ENCODE data around the gene TPP1. TPM values are rescaled to one million over a fixed set of nuclear protein-coding genes. Genes with fewer than 3 reads are reported as not detected.

TPP1 gene
- total and polyA plus RNA-seq, 2 experiments from 2014 or later, result 68.4 to 185 TPM

- H3K4me2 ChIP-seq, result no peak overlapping the region
- H4K20me1 ChIP-seq (ENCODE audit: insufficient read depth, poor library complexity, severe bottlenecking), result no peaks in the 10 kb centered on the region
- H3K9me2 ChIP-seq (replicated peaks; ENCODE audit: insufficient read depth), result no peaks in the 10 kb centered on the region
- WGBS (ENCODE audit: low lambda C conversion rate, missing lambda C conversion rate), result 0% methylated on average over 1 of the region's 1 CpG
- no peak overlapping the region for H2AFZ ChIP-seq
- no peak overlapping the region for H3K27ac ChIP-seq
- H3K9me3 ChIP-seq (ENCODE audit: low read depth), result no peaks in the 10 kb centered on the region
- TF ChIP-seq EZH2 (IDR thresholded peaks at IDR 0.05; ENCODE audit: borderline replicate concordance) (no peak), EZH2phosphoT487 (IDR thresholded peaks at IDR 0.05; ENCODE audit: low read depth, severe bottlenecking, unreplicated experiment) (no peak)
- no peaks in the 10 kb centered on the region for H3K36me3 ChIP-seq (replicated peaks; ENCODE audit: insufficient read depth, low read depth)
- H3K79me2 ChIP-seq, result no peaks in the 10 kb centered on the region
- no peak overlapping the region for H3K4me3 ChIP-seq
- no peak for DNase-seq (ENCODE audit: low spot score)
- H3K4me1 ChIP-seq (ENCODE audit: insufficient read depth), result no peaks in the 10 kb centered on the region
- peaks cover 2% of the 10 kb centered on the region for H3K27me3 ChIP-seq
These were observed 45.3 kb upstream of the TPP1 start for GRCh38 chr11:6664551-6664950.

- DNase-seq (ENCODE audit: low spot score), result no peak
- Histone ChIP-seq H3K36me3 (replicated peaks; ENCODE audit: insufficient read depth, low read depth) (no peaks in the 10 kb centered on the region), H3K4me1 (ENCODE audit: insufficient read depth) (no peaks in the 10 kb centered on the region), H3K4me2 (no peak overlapping the region), H3K27ac (no peak overlapping the region), H3K79me2 (no peaks in the 10 kb centered on the region), H4K20me1 (ENCODE audit: insufficient read depth, poor library complexity, severe bottlenecking) (no peaks in the 10 kb centered on the region), H3K9me3 (ENCODE audit: low read depth) (no peaks in the 10 kb centered on the region), H2AFZ (no peak overlapping the region), H3K4me3 (no peak overlapping the region), H3K9me2 (replicated peaks; ENCODE audit: insufficient read depth) (no peaks in the 10 kb centered on the region), H3K27me3 (peaks cover 4% of the 10 kb centered on the region)
- WGBS (ENCODE audit: low lambda C conversion rate, missing lambda C conversion rate), result 60% methylated on average over 3 of the region's 3 CpGs
- no peak for TF ChIP-seq EZH2phosphoT487 (IDR thresholded peaks at IDR 0.05; ENCODE audit: low read depth, severe bottlenecking, unreplicated experiment)
These were observed 44.7 kb upstream of the TPP1 start for GRCh38 chr11:6663794-6664469.

GRCh38 chr11:6660712-6661111, 41.5 kb upstream of the TPP1 start:
- H3K9me2 ChIP-seq (replicated peaks; ENCODE audit: insufficient read depth), result no peaks in the 10 kb centered on the region
- TF ChIP-seq CTCF (IDR thresholded peaks at IDR 0.05; ENCODE audit: poor library complexity), result no peak
- no peak for TF ChIP-seq EZH2phosphoT487 (IDR thresholded peaks at IDR 0.05; ENCODE audit: low read depth, severe bottlenecking, unreplicated experiment)
- no peak for TF ChIP-seq EZH2 (IDR thresholded peaks at IDR 0.05; ENCODE audit: borderline replicate concordance)

GRCh38 chr11:6658647-6659046, 39.4 kb upstream of the TPP1 start:
- no peaks in the 10 kb centered on the region for H3K9me3 ChIP-seq (ENCODE audit: low read depth)

More at GRCh38 chr11:6660712-6661111, 41.5 kb upstream of the TPP1 start:
- Histone ChIP-seq H3K4me3 (no peak overlapping the region), H4K20me1 (ENCODE audit: insufficient read depth, poor library complexity, severe bottlenecking) (no peaks in the 10 kb centered on the region), H3K36me3 (replicated peaks; ENCODE audit: insufficient read depth, low read depth) (no peaks in the 10 kb centered on the region), H3K27me3 (peaks cover 23% of the 10 kb centered on the region), H3K27ac (no peak overlapping the region), H3K79me2 (peaks cover 14% of the 10 kb centered on the region), H2AFZ (no peak overlapping the region), H3K4me1 (ENCODE audit: insufficient read depth) (peaks cover 5% of the 10 kb centered on the region), H3K4me2 (no peak overlapping the region), H3K9me3 (ENCODE audit: low read depth) (no peaks in the 10 kb centered on the region)
- WGBS (ENCODE audit: low lambda C conversion rate, missing lambda C conversion rate), result 88% methylated on average over 3 of the region's 3 CpGs
- DNase-seq (ENCODE audit: low spot score), result no peak

More at GRCh38 chr11:6658647-6659046, 39.4 kb upstream of the TPP1 start:
- no peak overlapping the region for H3K27ac ChIP-seq
- peaks cover 5% of the 10 kb centered on the region for H3K4me1 ChIP-seq (ENCODE audit: insufficient read depth)
- TF ChIP-seq CTCF (IDR thresholded peaks at IDR 0.05; ENCODE audit: poor library complexity), result no peak
- H3K27me3 ChIP-seq, result peaks cover 23% of the 10 kb centered on the region
- H3K4me3 ChIP-seq, result no peak overlapping the region
- no peaks in the 10 kb centered on the region for H3K9me2 ChIP-seq (replicated peaks; ENCODE audit: insufficient read depth)
- H3K4me2 ChIP-seq, result no peak overlapping the region
- DNase-seq (ENCODE audit: low spot score), result no peak
- no peaks in the 10 kb centered on the region for H3K36me3 ChIP-seq (replicated peaks; ENCODE audit: insufficient read depth, low read depth)
- H2AFZ ChIP-seq, result no peak overlapping the region
- H4K20me1 ChIP-seq (ENCODE audit: insufficient read depth, poor library complexity, severe bottlenecking), result peaks cover 1% of the 10 kb centered on the region
- peaks cover 28% of the 10 kb centered on the region for H3K79me2 ChIP-seq
